ENCODE measurements around the gene SLC23A2.
"Not testable (repeated sequence)": the region's sequence is repeated elsewhere in the genome, so short reads cannot be mapped to it uniquely, and the experiment has no call there.

Gene SLC23A2

DNA sequence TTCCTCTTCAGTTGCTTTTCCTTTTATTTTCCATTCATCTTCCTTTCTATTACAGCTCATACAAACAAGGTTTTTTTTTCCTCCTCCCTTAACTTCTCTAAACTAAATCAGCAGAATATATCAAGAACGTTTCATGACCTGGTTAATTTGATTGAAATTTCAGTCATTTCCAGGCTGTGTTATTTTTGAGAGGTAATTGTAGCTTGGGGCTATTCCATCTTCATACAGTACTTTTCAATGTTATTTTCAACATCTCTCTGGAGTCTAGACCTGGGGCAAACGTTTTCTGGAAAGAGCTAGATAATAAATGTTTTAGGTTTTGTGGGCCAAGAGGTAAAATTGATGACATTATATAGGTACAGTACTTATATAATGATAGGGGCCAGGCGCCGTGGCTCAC is 4.0 kb upstream of the SLC23A2 start:
- DNase-seq: no peak

DNA sequence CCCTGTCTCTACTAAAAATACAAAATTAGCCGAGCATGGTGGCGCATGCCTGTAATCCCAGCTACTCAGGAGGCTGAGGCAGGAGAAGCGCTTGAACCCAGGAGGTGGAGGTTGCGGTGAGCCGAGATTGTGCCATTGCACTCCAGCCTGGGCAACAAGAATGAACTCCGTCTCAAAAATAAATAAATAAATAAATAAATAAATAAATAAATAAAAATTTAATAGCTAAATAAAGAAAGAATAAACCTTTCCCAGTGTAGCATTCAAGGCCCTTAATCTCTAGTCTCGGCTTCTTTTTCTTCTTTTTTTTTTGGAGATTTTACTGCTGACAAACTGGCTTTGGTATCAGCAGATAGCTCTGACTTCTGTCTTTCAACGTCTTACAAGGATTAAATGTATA is 3.5 kb upstream of the SLC23A2 start:
- DNase-seq: not testable (repeated sequence)

- no peak for DNase-seq
Measured at GRCh38 chr20:5003626-5004025, 2.3 kb upstream of the SLC23A2 start.

GRCh38 chr20:5002077-5002413 is 735 bp upstream of the SLC23A2 start:
- no peak for DNase-seq

- no peak for DNase-seq
Measured at GRCh38 chr20:5000263-5001173, 792 bp downstream of the SLC23A2 start.

DNA sequence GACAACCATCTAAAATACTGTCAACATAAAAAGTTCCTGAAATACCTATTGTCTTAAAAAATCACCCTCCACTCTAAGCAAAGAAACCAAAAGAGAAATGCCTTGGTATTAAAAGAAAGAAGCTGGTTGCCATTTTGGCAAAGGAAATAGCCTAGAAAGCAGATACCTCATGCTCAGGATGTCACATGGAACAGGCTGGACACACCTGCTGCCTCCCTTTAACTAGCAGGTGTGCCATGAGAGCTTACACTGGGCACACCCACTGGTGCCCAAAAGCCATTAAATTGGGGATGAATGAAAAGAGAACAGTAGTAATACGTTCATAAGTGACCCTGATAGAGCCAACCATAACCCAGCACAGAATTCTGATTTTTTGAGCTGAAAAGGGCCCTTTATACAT is 1.5 kb downstream of the SLC23A2 start:
- DNase-seq: peak; percentile 44

DNA sequence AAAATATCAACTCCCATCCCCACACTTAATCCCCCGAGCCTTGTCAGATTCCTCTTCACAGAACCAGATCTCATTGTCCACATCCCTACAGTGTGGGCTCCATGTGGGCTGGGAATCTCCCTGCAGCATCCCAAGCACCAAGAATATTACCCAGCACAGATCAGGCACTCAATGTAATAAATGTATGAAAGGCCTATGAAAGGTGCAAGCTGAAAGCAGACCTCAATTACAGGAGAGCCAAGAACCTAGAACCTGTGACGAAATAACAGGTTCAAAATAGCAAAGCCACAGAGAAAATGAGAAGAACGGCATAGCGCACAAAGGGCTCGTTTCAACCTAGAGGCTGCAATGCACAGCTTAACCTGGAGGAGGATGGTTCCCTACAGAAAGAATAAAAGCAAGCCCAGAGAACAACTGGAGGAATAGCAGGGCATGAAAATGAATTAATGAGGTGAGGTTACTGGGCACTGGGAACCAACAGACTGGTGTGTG is 3.1 kb downstream of the SLC23A2 start:
- DNase-seq: no peak

GRCh38 chr20:4997222-4997621 is 4.1 kb downstream of the SLC23A2 start:
- no peak for DNase-seq

- no peak for DNase-seq
Measured at GRCh38 chr20:4989570-4989969, 11.7 kb downstream of the SLC23A2 start.

- DNase-seq: no peak
Measured at GRCh38 chr20:4987130-4987529, 14.2 kb downstream of the SLC23A2 start.

GRCh38 chr20:4985658-4986057 is 15.7 kb downstream of the SLC23A2 start:
- DNase-seq: no peak

DNA sequence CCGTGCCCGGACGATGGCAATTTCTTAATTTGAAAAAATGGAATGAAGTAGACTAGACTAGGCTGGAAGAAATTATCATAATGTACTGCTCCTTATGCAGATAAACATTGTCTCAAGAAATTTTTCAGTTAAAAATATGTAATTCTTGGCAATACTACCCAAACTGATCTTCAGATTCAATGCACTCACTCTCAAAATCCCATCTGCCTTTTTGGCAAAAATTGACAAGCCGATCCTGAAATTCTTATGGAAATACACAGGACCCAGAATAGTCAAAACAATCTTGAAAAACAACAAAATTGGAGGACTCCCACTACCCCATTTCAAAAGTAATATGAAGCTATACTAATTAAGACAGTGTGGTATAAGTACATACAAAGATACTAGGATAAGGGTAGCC is 19.0 kb downstream of the SLC23A2 start:
- no peak for DNase-seq

DNA sequence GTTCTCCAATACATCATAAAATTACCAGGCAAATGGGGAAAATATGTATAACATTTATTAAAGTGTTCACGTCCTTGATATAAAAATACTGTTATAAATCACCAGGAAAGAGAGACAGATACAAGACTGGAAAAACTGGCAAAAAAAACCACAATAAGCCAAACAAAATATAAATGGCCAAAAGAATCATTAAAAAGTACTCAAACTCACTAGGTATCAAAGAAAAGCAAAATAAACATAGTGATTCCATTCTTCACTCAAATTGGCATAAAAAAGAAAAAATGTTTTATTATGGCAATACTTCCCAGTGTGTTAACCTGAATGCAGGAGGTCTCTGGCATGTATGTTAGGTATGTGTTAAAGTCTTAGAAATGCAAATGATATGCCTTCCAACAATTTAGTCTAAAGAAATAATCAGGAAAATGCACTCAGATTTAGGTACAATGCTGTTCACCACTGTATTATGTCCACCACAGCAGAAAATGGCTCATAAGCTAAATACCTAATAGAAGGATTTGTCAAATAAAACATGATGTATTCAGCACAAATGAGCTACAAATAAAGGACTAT is 21.4 kb downstream of the SLC23A2 start:
- DNase-seq: no peak

DNA sequence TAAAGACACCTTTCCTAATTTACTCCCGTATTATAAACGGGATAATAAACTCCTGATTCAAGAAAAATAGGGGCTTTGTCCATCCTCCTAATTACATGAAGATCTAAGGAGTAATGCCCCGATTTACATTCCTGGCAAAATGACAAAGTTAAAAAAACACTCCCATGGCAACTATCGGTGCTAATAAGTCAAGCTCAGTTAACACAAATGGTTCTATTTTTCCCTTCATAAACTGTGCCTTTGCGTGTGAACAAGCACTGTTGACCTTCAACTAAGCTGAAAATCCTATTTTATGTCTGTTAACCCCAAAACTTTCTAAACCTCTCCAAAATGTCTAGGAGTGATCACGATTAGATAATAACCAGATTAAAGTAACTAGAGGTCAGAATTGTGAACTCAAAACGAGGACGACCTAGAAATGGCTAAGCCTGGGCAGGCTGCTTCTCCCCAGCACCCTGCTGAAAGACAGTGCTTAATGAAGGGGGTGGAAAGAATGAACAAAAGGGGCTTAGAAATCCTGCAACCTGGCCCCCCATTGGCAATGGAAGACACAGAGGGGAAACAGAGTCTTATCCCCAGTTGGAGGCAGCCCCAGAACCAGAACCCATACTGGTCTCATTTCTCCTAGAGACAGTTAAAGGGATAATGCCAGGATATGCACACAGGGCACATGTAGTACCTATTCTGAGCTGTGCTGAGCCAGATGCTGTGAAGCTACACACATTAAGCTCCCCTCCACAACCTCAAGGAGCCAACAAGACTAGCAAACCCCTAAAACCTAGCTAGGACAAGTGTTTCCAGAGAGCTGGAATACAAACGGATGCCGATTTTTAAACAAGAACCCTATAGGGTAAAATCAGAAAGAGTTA is 23.0 kb downstream of the SLC23A2 start:
- DNase-seq: no peak

DNA sequence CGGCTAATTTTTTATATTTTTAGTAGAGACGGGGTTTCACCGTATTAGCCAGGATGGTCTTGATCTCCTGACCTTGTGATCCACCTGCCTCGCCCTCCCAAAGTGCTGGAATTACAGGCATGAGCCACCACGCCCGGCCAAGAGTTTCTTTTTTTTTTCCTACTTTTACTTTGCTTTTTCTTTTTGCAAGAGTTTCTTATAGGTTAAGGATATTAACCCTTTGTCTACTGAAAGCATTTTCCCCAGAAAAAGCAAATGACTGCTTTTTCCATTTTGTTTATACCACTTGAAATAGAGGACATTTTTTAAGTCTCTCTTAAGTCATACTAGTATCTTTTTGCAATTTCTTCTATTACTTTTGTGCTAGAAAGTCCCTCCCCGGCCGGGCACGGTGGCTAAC is 25.3 kb downstream of the SLC23A2 start:
- DNase-seq: not testable (repeated sequence)

DNA sequence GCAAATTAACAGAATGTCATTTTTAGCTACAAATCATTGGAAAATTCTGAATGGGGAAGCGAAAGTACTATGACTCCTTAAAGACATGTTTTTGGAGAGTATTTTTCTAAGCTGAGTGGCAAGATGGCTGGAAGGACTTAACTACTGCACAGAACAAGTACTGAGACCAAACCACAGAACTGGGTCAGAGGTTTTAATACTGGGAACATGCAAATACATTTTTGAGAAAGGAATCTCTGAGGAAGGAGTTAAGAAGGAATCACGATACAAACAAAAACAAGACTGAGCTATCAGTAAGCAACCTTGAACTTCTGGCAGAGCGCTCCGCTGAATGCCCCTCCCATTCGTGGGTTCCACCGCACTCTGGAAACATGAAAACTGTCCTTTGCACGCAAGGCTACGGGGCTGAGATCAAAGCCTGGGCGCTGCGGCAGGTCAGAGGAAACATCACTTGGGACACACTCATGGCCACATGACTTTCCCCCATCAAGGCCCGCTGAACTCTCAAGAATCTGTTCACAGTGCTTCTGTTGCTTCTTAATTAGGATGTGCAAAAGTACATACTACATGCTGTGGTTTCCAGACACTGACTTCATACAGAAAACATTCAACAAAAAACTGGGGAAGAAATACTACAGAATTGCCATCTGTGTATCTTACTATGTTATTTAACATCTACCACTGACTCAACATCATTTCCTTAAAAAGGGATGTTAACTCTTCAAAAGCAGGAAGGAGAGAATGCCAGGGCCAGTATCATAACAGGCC is 27.8 kb downstream of the SLC23A2 start:
- no peak for DNase-seq

DNA sequence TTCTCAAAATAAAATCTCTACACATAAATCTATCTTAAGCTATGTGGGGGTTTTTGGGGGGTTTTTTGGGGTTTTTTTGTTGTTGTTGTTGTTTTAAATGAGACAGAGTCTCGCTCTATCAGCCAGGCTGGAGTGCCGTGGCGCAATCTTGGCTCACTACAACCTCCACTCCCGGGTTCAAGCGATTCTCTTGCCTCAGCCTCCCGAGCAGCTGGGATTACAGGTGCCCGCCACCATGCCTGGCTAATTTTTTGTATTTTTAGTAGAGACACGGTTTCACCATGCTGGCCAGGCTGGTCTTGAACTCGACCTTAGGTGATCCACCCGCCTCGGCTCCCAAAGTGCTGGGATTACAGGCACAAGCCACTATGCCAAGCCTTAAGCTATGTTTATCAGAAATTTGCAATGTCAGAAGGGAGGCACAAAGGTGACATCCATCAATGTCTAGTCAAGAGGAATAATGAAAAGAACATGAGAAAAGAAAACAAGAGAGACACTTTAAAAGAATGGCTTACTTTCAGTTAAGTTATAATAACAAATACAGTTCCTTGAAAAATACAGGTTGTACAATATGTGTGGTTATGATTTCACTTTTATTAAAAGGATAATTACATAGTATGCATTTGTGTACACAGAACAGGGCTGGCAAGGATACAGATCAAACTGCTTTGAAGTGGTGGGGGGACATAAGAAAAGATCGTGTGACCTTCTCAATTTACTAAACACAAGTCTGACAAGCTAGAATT is 28.6 kb downstream of the SLC23A2 start:
- peak; percentile 27 for DNase-seq

DNA sequence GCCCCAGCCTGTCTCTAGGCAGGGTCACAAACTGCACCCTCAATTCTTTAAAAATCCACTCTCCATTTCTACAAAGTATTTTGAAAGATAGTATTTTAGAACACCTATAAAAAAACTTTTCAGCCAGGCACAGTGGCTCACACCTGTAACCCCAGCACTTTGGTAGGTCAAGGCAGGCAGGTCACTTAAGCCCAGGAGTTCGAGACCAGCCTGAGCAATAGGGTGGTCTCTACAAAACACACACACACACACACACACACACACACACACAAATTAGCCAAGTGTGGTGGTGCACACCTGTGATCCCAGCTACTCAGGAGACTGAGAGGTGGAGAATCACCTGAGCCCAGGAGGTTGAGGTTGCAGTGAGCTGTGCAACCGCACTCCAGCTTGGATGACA is 30.2 kb downstream of the SLC23A2 start:
- DNase-seq: no peak

- DNase-seq: no peak
Measured at GRCh38 chr20:4967752-4968477, 33.4 kb downstream of the SLC23A2 start.

GRCh38 chr20:4966826-4967751 is 34.2 kb downstream of the SLC23A2 start:
- DNase-seq: no peak
